ENCODE results near the gene PERM1.

GRCh38 chr1:1011396-1011949, 29.6 kb upstream of the PERM1 start:
- TF ChIP-seq, protein P1, sequence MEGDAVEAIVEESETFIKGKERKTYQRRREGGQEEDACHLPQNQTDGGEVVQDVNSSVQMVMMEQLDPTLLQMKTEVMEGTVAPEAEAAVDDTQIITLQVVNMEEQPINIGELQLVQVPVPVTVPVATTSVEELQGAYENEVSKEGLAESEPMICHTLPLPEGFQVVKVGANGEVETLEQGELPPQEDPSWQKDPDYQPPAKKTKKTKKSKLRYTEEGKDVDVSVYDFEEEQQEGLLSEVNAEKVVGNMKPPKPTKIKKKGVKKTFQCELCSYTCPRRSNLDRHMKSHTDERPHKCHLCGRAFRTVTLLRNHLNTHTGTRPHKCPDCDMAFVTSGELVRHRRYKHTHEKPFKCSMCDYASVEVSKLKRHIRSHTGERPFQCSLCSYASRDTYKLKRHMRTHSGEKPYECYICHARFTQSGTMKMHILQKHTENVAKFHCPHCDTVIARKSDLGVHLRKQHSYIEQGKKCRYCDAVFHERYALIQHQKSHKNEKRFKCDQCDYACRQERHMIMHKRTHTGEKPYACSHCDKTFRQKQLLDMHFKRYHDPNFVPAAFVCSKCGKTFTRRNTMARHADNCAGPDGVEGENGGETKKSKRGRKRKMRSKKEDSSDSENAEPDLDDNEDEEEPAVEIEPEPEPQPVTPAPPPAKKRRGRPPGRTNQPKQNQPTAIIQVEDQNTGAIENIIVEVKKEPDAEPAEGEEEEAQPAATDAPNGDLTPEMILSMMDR (IDR thresholded peaks at IDR 0.05): no peak
- TF ChIP-seq POLR2A (IDR thresholded peaks at IDR 0.05): no peak

All from thyroid gland (tissue), 4 donors.